Measurements from ENCODE around the gene GDAP2. TPM values are rescaled to one million over a fixed set of nuclear protein-coding genes. Genes with fewer than 3 reads are reported as not detected.
A peak's percentile ranks its signal among the peaks of the same experiment; 100 is the strongest.

GDAP2 gene
- total RNA-seq, 4 donors from 2014 or later = 9.6 to 43.5 (median 31.5) TPM

DNA sequence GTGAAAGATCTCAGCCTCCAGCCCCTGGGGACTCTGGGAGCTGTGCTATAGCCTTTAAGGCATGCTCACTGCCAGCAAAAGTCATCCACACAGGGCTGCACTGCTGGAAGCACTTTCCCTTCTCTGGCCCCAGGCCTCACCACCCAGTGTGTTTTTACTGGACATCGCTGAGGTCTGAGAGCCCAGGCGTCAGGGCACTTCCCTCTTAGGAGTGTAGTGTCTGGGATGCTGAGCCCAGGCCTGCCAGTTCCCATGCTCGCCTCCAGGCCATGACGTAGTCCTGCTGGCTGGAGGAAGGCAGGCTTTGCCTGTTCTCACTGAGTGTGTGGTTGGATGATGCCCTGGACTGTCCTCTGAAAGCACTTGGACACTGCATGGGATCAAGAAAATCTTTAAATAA is 101.2 kb downstream of the GDAP2 start:
- Histone ChIP-seq H3K4me1 (peaks cover 0 to 3% (median 0%) of the 10 kb centered on the region in 4 donors), H3K36me3 (no peaks in the 10 kb centered on the region), H3K4me3 (no peak overlapping the region), H3K27me3 (no peaks in the 10 kb centered on the region), H3K9me3 (no peaks in the 10 kb centered on the region), H3K27ac (peak overlapping the region in 3 of 4 donors; percentile 4 to 36 (median 7))
- WGBS, 2 donors (ENCODE audit: low coverage in 1 of 2) = 58% methylated on average over 4 of the region's 4 CpGs; no CpG with 5 or more reads in 1 of the 2 donors
- in situ Hi-C loops (cut with MboI; ENCODE audit: low pct_ligation_motif_present in 1 of 4, low pct_unique_long_range_greater_than_20kb in 1 of 4, low sequenced_read_pairs in 3 of 4) = no loop called here
- intact Hi-C loops (cut with DNase I; ENCODE audit: low total_unique reads) = no loop called here
- peak; percentile 21 for DNase-seq
- TF ChIP-seq POLR2AphosphoS5 (IDR thresholded peaks at IDR 0.05) (no peak), POLR2A (IDR thresholded peaks at IDR 0.05) (no peak), EP300 (IDR thresholded peaks at IDR 0.05; ENCODE audit: low read depth) (no peak)
- TF ChIP-seq, protein P1, sequence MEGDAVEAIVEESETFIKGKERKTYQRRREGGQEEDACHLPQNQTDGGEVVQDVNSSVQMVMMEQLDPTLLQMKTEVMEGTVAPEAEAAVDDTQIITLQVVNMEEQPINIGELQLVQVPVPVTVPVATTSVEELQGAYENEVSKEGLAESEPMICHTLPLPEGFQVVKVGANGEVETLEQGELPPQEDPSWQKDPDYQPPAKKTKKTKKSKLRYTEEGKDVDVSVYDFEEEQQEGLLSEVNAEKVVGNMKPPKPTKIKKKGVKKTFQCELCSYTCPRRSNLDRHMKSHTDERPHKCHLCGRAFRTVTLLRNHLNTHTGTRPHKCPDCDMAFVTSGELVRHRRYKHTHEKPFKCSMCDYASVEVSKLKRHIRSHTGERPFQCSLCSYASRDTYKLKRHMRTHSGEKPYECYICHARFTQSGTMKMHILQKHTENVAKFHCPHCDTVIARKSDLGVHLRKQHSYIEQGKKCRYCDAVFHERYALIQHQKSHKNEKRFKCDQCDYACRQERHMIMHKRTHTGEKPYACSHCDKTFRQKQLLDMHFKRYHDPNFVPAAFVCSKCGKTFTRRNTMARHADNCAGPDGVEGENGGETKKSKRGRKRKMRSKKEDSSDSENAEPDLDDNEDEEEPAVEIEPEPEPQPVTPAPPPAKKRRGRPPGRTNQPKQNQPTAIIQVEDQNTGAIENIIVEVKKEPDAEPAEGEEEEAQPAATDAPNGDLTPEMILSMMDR (IDR thresholded peaks at IDR 0.05) = no peak

DNA sequence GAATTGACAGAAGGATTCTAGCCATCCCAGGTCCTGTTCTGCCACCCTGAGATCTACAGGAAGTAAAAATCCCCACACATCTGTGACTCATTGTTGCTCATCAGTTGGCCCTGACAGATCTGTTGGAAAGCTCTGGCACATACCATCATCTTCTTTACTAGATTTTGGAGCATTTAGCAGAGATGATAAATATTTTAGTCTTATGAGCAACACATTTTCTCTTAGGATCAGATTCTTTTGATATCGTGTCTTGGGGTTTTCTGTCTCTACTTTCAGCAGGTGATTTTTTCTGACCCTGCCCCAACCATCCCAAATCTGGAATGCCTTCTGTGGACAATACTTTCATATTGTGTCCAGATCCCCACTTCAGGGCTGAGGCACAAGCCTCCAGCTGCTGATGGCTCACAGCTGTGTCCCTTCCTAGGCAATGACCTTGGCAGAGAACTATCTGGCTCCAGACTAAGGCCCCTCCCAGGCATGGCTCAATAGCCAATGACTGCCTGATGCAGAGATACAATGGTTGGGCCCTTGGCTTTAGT is 102.8 kb downstream of the GDAP2 start:
- H3K9me3 ChIP-seq = no peaks in the 10 kb centered on the region
- TF ChIP-seq POLR2AphosphoS5 (IDR thresholded peaks at IDR 0.05) = no peak
- TF ChIP-seq EP300 (IDR thresholded peaks at IDR 0.05; ENCODE audit: low read depth) = no peak
- TF ChIP-seq POLR2A (IDR thresholded peaks at IDR 0.05) = no peak
- TF ChIP-seq, protein P1 (IDR thresholded peaks at IDR 0.05) = no peak
- 55 to 64% methylated on average over 1 of the region's 1 CpG for WGBS, 2 donors (ENCODE audit: low coverage in 1 of 2)
- H3K27me3 ChIP-seq = no peaks in the 10 kb centered on the region
- H3K27ac ChIP-seq = peak overlapping the region in 3 of 4 donors; percentile 10 to 31 (median 18)
- no peak for DNase-seq
- intact Hi-C loops (cut with DNase I; ENCODE audit: low total_unique reads) = no loop called here
- in situ Hi-C loops (cut with MboI; ENCODE audit: low pct_ligation_motif_present in 1 of 4, low pct_unique_long_range_greater_than_20kb in 1 of 4, low sequenced_read_pairs in 3 of 4) = no loop called here
- peaks cover 0 to 9% (median under 1%) of the 10 kb centered on the region in 4 donors for H3K4me1 ChIP-seq
- H3K36me3 ChIP-seq = no peaks in the 10 kb centered on the region
- H3K4me3 ChIP-seq = no peak overlapping the region

DNA sequence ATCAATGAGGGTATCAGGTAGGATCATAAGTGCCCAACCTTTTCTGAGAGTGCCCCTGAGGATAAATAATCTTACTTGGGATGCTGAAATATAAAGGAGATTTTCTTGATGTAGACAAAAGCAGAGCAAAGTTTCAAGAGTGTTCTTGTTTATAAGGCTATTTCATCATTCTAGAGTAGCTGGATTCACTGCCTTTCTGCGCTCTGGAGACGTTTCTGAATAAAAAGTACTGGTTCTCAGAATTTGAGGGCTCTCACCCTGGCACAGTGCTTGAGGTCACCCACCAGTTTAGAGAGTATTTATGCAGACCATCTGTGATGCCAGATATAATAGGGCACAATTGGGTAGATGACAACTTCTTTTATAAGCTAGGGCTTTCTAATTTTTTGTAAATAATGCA is 103.3 kb downstream of the GDAP2 start:
- H3K4me1 ChIP-seq = peaks cover 0 to 14% (median 3%) of the 10 kb centered on the region in 4 donors
- 34 to 39% methylated on average over 2 of the region's 2 CpGs for WGBS, 2 donors (ENCODE audit: low coverage in 1 of 2)
- no peak overlapping the region for H3K4me3 ChIP-seq
- TF ChIP-seq, protein P1 (IDR thresholded peaks at IDR 0.05) = no peak
- TF ChIP-seq EP300 (IDR thresholded peaks at IDR 0.05; ENCODE audit: low read depth) = no peak
- no peak for TF ChIP-seq POLR2A (IDR thresholded peaks at IDR 0.05)
- TF ChIP-seq POLR2AphosphoS5 (IDR thresholded peaks at IDR 0.05) = no peak
- intact Hi-C loops (cut with DNase I; ENCODE audit: low total_unique reads) (no loop called here), in situ Hi-C loops (cut with MboI; ENCODE audit: low pct_ligation_motif_present in 1 of 4, low pct_unique_long_range_greater_than_20kb in 1 of 4, low sequenced_read_pairs in 3 of 4) (no loop called here)
- H3K27me3 ChIP-seq = no peaks in the 10 kb centered on the region
- no peaks in the 10 kb centered on the region for H3K36me3 ChIP-seq
- peak overlapping the region in 3 of 4 donors; percentile 10 to 31 (median 18) for H3K27ac ChIP-seq
- no peak for DNase-seq
- no peaks in the 10 kb centered on the region for H3K9me3 ChIP-seq

DNA sequence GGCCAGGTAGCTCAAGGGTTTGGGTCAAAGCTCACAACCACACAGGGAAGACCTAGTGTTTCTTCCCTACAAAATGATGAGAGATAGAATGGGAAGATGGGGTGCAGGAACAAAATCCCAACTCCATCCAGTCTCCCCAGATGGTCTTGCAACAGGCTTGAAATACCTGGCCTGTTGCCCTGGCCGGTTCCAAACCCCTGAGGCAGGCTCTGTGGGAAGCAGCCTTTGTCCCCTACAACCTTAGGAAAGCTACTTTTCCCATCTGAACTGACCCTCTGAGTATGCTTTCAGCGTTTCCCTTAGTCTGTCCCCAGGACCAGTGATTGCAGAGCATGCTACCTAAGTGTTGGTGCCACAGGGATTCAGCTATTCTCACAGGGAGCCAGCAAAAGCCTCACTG is 104.0 kb downstream of the GDAP2 start:
- TF ChIP-seq, protein P1 (IDR thresholded peaks at IDR 0.05) = no peak
- TF ChIP-seq POLR2AphosphoS5 (IDR thresholded peaks at IDR 0.05) (no peak), EP300 (IDR thresholded peaks at IDR 0.05; ENCODE audit: low read depth) (no peak), POLR2A (IDR thresholded peaks at IDR 0.05) (no peak)
- H3K4me3 ChIP-seq = no peak overlapping the region
- intact Hi-C loops (cut with DNase I; ENCODE audit: low total_unique reads) (no loop called here), in situ Hi-C loops (cut with MboI; ENCODE audit: low pct_ligation_motif_present in 1 of 4, low pct_unique_long_range_greater_than_20kb in 1 of 4, low sequenced_read_pairs in 3 of 4) (no loop called here)
- no peaks in the 10 kb centered on the region for H3K36me3 ChIP-seq
- H3K27me3 ChIP-seq = no peaks in the 10 kb centered on the region
- 60% methylated on average over 2 of the region's 2 CpGs; no CpG with 5 or more reads in 1 of the 2 donors for WGBS, 2 donors (ENCODE audit: low coverage in 1 of 2)
- no peak overlapping the region for H3K27ac ChIP-seq
- no peaks in the 10 kb centered on the region for H3K9me3 ChIP-seq
- DNase-seq = no peak
- peaks cover 0 to 16% (median 3%) of the 10 kb centered on the region in 4 donors for H3K4me1 ChIP-seq
